GM19193 (cell line): ENCODE measurements around the gene GRB14.

ENCODE experiments used
- POLR2A ChIP-seq: IDR thresholded peaks from 4 replicates; pipeline ENCODE4 v1.6.1; 2011; ENCODE audit not compliant: insufficient read depth, insufficient read length; ENCODE audit errors: extremely low read depth

Gene GRB14

DNA sequence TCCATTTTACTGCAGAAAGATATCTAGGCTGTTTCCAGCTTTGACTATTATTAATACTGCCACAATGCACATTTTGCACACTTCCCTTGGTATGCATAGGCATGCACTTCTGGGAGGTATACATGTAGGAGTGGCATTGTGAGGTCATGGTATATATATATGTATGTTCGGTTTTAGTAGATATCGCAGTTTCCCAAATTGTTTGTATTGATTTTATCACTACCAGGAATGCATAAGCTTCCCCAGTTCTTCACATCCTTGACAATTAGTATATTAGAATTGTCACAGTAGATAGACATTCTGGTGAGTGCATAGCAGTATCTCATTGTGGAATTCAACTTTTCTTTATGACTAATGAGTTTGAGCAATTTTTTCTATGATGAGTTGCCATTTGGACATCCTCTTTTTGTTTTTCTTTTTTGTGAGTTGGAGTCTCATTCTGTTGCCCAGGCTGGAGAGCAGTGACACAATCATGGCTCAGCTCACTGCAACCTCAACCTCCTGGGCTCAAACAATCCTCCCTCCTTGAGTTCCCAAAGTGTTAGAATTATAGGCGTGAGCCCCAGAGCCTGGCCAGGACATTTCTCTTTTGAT lies 4.2 kb upstream of the GRB14 start:
- no peak for TF ChIP-seq POLR2A

DNA sequence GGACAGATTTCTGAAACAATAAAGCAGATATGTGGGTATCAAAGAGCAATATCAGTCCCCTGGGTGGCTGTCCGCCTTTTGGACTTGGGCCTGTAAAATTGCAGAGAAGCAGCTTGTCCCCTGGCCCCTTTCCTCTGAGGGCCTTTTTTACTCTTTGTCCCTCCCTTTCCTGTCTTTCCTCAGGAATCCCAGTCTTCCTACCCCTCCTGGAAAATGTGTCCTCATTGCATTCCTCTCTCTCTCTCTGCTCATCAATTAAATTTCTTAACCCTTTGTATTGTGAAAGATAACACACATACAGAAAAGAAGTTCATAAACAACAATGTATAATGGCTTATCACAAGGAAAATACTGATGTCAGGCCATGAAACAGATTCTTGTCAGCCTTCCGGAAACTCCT lies 3.0 kb upstream of the GRB14 start:
- TF ChIP-seq POLR2A = no peak

GRCh38 chr2:164622338-164623106 lies 1.2 kb upstream of the GRB14 start:
- TF ChIP-seq POLR2A = no peak

- no peak for TF ChIP-seq POLR2A
These were observed 453 bp upstream of the GRB14 start for GRCh38 chr2:164621764-164622105.

DNA sequence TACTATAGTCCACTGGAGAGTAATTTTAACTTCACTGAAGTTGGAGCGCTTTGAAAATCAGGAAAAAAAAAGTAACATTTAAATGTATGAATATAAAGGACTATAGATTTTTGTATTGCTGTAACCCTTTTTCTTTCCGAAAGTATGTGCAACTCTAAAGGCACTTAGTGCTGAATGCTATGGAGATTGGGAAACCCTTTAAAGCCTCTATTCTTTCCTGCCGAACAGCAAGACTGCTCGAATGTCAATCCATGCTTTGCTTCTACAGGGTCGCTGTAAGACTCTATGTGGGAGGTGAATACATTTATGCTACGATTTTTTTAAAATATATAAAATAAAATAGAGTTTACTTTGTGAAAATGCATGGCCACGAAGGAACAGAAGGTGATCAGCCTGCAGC lies 825 bp downstream of the GRB14 start:
- no peak for TF ChIP-seq POLR2A

DNA sequence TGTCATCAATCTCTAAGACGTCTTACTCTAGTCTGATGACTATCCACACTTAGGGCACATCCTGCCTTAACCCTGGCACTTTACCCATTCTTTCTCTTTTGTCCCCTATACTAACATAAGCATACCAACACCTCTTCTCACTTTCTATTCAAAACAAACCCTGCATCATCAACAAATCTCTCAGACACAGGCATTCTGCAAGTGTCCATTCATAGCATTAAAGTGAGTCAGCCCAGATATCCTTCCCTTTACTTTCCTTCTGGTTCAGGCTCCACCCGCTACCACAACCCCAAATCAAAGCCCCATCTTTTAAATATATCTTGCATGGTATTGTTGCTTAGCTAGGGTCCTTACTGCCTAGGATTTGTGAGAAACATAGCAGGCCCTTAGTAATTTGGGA lies 3.8 kb downstream of the GRB14 start:
- TF ChIP-seq POLR2A = no peak

DNA sequence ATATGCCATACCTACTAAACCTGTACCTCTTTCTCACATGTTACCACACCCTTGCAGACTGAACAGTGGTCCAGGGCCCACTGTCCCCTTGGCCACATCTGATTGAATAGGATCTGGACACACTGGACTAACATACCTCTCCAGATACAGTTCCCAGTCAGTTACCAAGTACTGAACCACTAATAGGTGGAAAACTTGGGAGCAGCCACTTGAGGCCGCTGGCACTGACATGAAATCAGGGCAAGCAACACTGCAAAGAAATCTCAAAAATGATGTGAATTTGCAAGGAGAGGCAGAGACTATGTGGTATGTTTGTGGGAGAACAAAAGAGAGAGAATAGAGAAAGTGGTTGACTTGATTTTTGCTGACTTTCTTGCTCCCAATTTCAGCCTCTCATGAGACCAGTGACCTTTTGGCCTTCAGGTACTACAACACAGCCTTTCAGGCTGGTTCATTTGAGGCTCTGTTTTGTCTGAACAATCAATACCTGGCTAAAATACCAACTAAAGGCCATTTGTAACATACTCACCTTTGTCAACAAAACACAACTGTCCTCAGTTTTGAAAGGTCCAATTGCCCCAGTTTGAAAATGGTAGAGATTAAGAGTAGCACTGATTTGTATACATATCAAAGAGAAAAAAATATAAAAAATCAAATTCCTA lies 7.8 kb downstream of the GRB14 start:
- TF ChIP-seq POLR2A = no peak

DNA sequence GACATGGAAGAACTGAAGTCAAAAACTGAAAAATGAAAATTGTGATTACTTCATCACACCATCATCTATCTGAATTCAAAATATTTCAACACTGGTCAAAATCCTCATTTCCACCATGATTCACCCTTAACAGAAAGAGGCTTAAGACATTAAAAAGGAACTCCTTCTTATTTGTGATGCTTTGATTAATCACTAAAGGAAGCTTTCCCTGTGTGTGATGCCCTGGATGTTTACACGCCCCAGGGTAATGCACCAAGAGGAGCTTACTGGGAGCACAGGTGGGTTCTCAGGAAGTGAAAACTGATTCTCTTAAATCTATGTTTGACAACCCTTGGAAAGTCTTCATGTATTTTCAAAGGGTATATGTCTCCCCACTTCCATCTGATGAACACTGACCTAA lies 11.5 kb downstream of the GRB14 start:
- TF ChIP-seq POLR2A = no peak

DNA sequence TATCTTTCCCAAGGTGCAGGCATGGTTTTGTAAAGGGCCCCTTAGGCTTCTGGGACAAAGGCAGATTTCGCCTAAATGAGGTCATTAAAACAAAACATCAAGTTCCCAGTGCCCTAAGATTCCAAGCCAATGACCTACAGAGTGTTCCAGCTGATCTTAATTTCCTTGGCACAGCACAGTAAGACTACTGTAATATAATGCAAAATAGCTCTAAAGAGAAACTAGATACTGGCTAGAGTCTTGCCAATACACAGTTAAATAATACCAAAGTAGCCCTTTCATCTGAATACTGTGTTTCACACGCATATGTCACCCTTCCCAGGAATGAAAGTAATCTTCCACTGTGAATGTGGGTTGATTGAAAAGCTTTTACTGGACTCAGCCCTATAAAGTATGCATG lies 14.7 kb downstream of the GRB14 start:
- TF ChIP-seq POLR2A = no peak

GRCh38 chr2:164605295-164605694 lies 16.0 kb downstream of the GRB14 start:
- no peak for TF ChIP-seq POLR2A

- no peak for TF ChIP-seq POLR2A
These were observed 20.5 kb downstream of the GRB14 start for GRCh38 chr2:164600763-164601162.

- no peak for TF ChIP-seq POLR2A
These were observed 21.2 kb downstream of the GRB14 start for GRCh38 chr2:164599954-164600589.

DNA sequence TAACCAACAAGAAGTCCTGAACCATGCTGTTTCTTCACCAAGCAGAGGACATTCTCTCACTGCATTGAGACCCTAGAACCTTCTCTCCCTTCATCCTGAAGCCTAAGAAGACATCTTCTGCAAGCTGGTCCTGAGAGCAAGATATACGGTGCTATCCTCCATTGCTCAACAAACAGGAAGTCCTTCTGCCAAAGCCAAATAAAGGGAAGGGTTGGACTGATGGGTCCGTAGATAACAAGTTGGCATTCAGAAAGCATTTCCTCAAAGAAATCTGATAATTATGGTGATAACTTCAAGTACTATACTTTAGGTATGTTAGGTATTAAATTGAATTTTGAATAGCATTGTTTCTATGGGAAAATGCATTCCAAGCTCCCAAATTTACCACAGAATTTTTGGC lies 23.3 kb downstream of the GRB14 start:
- TF ChIP-seq POLR2A = no peak

DNA sequence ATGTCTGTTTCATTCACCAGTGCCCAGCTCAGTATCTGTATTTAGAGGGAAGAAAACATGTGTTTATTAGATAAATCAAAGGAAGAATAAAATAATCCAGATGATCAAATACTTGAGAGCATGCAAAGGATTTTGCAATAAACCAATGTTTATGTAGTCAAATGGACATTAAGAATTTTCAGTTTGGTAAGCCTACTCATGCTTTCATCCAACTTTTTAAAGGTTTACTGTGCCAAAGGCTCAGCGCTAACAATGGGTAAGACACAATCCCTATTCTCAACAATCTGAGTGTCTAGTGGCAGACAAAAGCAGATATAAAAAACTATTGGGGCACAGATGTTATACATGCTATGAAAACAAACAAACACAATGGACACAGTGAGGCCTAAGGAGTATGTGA lies 26.3 kb downstream of the GRB14 start:
- TF ChIP-seq POLR2A = no peak

GRCh38 chr2:164593959-164594358 lies 27.3 kb downstream of the GRB14 start:
- no peak for TF ChIP-seq POLR2A

DNA sequence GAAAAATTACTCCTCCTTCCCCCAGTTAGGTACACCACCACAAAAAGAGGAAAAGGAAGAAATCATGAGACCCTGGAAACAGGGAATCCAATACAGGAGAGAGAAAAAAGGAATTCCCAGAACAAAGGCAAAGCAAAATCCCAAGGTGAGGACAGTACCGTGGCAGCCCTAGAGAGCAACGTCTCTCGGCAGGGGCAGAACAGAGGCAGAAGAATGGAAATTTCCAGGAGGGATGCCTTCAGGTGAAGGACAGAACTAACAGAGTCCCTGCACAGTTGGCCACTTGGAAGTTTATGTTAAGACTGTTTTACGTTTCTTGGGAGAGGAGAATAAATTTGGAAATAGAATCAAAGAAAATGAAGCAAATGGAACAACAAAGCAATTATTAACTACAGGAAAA lies 27.7 kb downstream of the GRB14 start:
- no peak for TF ChIP-seq POLR2A
